Endothelial cell of umbilical vein (primary cell): ENCODE data around the gene FOXO1.
A peak's percentile ranks its signal among the peaks of the same experiment; 100 is the strongest.

Experiments
- CTCF ChIP-seq, 2 donors: IDR thresholded peaks; 1 replicate in 1 of 2; 2 replicates in 1 of 2; pipeline ENCODE4 v1.5.1; 2011; ENCODE audit warnings: low read length in 2 of 2, mild to moderate bottlenecking in 2 of 2, moderate library complexity in 2 of 2, control low read depth in 1 of 2, inconsistent platforms in 1 of 2, low read depth in 1 of 2; ENCODE audit not compliant: insufficient read depth in 1 of 2; ENCODE audit errors: extremely low read depth in 1 of 2
- EZH2 ChIP-seq: IDR thresholded peaks from 2 replicates; pipeline ENCODE4 v1.6.1; 2012; ENCODE audit warnings: borderline replicate concordance, low read depth, mild to moderate bottlenecking, moderate library complexity, low read length, inconsistent platforms; ENCODE audit not compliant: severe bottlenecking
- FOS ChIP-seq: IDR thresholded peaks from 2 replicates; pipeline ENCODE4 v1.6.1; 2011; ENCODE audit warnings: mild to moderate bottlenecking, low read length, moderate library complexity, borderline replicate concordance; ENCODE audit not compliant: insufficient read depth
- GATA2 ChIP-seq: IDR thresholded peaks from 2 replicates; pipeline ENCODE4 v1.7.0; 2011; ENCODE audit warnings: low read depth, mild to moderate bottlenecking, moderate library complexity, mixed read lengths, low read length; ENCODE audit not compliant: insufficient read length, insufficient read depth
- POLR2A ChIP-seq: IDR thresholded peaks from 2 replicates; pipeline ENCODE4 v1.6.1; 2012; ENCODE audit warnings: low read depth, mild to moderate bottlenecking, control low read depth, low read length
- POLR2AphosphoS5 ChIP-seq: IDR thresholded peaks from 2 replicates; pipeline ENCODE4 v1.6.1; 2012; ENCODE audit warnings: low read depth, mild to moderate bottlenecking, control low read depth, low read length, moderate library complexity; ENCODE audit not compliant: insufficient read depth
- TF ChIP-seq, protein P1 (sequence below): IDR thresholded peaks from 2 replicates; pipeline ENCODE4 v1.6.1; 2011; ENCODE audit not compliant: insufficient read depth, insufficient read length

- TF ChIP-seq POLR2A, result no peak
- peak; percentile 11 to 21 for TF ChIP-seq CTCF (IDR thresholded peaks at IDR 0.05; ENCODE audit: extremely low read depth in 1 of 2, insufficient read depth in 1 of 2, low read depth in 1 of 2, low read length in 2 of 2)
- TF ChIP-seq EZH2, result no peak
- TF ChIP-seq, protein P1, sequence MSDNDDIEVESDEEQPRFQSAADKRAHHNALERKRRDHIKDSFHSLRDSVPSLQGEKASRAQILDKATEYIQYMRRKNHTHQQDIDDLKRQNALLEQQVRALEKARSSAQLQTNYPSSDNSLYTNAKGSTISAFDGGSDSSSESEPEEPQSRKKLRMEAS, result no peak
- TF ChIP-seq POLR2AphosphoS5, result no peak
- TF ChIP-seq FOS, result no peak
- TF ChIP-seq GATA2, result no peak
These were observed 16.2 kb upstream of the FOXO1 start for GRCh38 chr13:40682449-40683240.
